HG03135 (cell line): ENCODE data around the gene NFKBIE.
A peak's percentile ranks its signal among the peaks of the same experiment; 100 is the strongest.
"Not testable (repeated sequence)": the region's sequence is repeated elsewhere in the genome, so short reads cannot be mapped to it uniquely, and the experiment has no call there.

ENCODE experiments used
- ATAC-seq: cut with Tn5 transposase; IDR thresholded peaks from one replicate; pipeline ENCODE4 v1.9.1; 2021; ENCODE audit warnings: mild to moderate bottlenecking, moderate library complexity; ENCODE audit not compliant: unreplicated experiment

Gene NFKBIE, protein sequence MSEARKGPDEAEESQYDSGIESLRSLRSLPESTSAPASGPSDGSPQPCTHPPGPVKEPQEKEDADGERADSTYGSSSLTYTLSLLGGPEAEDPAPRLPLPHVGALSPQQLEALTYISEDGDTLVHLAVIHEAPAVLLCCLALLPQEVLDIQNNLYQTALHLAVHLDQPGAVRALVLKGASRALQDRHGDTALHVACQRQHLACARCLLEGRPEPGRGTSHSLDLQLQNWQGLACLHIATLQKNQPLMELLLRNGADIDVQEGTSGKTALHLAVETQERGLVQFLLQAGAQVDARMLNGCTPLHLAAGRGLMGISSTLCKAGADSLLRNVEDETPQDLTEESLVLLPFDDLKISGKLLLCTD

DNA sequence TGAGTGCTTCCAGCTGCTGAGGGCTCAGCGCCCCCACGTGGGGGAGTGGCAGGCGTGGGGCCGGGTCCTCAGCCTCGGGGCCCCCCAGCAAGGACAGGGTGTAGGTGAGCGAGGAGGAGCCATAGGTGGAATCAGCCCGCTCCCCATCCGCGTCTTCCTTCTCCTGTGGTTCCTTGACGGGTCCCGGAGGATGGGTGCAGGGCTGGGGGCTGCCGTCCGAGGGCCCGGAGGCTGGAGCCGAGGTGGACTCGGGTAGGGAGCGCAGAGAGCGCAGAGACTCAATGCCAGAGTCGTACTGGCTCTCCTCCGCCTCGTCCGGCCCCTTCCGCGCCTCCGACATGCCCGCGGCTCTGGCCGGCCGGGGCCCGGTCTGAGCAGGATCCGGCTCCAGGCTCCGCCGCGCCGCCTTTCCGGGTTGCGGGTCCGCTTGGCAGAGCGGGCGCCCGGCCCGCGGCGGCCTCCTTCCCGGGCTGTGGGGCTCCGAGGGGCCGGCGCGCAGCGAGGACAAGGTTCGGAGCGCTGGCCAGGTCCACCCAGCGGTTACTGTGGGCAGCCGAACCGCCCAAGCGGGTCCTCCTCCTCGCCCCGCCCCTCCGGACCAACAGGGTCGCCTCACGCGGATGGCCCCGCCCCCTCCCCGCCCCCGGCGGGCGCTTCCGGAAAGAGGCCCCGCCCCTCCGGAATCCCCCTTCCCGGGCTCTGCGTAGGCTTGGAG lies at the start of gene NFKBIE:
Gene NFKBIE (minus strand): TSS at position 545 of the 715 bp plus-strand sequence. CDS start 205 bp downstream, at position 340.
- peak; percentile 36 for ATAC-seq

DNA sequence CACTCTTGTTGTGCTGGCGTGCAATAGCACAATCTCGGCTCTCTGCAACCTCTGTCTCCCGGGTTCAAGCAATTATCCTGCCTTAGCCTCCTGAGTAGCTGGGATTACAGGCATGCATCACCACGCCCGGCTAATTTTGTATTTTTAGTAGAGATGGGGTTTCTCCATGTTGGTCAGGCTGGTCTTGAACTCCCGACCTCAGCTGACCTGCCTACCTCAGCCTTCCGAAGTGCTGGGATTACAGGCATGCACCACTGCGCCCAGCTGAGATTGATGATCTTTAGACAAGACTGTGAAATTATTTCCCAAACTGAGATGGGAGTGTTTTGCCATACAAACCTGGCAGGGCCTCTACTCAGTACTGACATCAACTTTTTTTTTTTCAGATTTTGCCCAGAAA lies 49.3 kb upstream of the NFKBIE start:
- not testable (repeated sequence) for ATAC-seq

DNA sequence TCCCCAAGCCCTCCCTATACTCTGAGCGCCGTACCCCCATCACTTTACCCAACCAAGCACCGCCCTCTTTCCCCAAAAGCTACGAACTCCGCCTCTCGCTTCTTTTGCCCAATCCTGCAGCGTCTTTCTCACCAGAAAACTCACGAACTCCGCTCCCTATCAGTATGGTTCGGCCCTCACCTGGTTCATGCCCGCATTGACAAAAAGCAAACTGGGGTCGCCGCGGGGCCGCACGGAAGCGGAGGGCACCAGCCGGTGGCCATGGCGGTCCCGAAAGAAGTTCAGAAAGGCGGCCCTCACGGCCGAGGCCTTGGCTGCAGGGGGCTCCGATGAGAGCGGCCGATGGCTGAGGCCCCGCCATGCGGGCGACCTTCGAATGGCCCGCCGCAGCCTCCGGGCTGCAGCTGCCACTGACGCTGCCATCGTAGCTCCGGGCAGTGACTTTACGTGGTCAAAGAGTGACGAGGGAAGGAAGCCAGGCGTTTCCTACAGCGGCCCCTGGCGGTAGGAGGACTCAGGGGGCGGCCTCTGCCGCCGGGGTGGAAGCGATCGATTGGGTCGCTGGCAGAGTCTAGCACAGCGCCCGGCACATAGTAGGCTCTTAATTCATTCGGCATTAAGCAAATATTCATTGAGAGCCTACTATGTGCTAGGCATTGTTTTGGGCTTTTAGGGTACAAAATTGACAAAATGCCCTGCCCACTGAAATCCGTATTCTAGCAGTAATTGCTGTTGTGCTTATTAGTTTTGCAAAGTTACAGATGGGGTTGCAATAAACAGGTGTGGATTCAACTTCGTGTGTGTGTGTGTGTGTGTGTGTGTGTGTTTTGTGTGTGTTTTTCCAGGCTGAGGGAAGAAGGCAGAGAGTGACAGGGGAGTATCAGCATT lies 47.8 kb upstream of the NFKBIE start, which contains the start of gene AARS2:
Gene AARS2 (minus strand): TSS at position 447 of the 888 bp plus-strand sequence. CDS start 24 bp downstream, at position 423.
- ATAC-seq: peak; percentile 87

GRCh38 chr6:44311767-44312166 lies 46.4 kb upstream of the NFKBIE start:
- no peak for ATAC-seq

GRCh38 chr6:44311304-44311703 lies 46.0 kb upstream of the NFKBIE start:
- no peak for ATAC-seq

- no peak for ATAC-seq
Measured at GRCh38 chr6:44310241-44310640, 44.9 kb upstream of the NFKBIE start.

- ATAC-seq: no peak
Measured at GRCh38 chr6:44309631-44310030, 44.3 kb upstream of the NFKBIE start.

GRCh38 chr6:44309092-44309491 lies 43.7 kb upstream of the NFKBIE start:
- ATAC-seq: no peak

GRCh38 chr6:44307217-44307616 lies 41.9 kb upstream of the NFKBIE start:
- no peak for ATAC-seq

DNA sequence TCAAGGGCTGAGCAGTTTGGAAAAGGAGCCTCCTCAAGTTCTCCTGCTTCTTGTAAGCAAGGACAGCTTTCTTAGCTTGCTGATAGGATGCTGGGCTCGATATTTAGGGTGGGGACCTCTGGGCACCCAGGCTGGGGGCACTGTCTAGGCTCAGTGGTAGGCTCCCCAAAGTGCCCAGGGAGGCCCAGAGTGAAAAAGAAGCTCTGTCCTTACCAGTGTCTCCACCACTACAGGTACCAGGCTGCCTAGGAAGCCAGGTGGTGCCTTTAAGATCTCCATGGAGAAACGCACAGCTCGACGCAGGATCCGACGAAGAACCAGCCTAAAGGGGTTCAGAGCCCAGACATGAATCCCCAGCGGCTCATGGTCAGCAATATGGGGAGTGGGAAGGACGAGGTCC lies 41.4 kb upstream of the NFKBIE start:
- ATAC-seq: no peak

- no peak for ATAC-seq
Measured at GRCh38 chr6:44305200-44305725, 39.9 kb upstream of the NFKBIE start.

- ATAC-seq: no peak
Measured at GRCh38 chr6:44304282-44305199, 39.2 kb upstream of the NFKBIE start.

- no peak for ATAC-seq
Measured at GRCh38 chr6:44303842-44304241, 38.5 kb upstream of the NFKBIE start.

GRCh38 chr6:44302856-44303255 lies 37.5 kb upstream of the NFKBIE start:
- ATAC-seq: no peak

DNA sequence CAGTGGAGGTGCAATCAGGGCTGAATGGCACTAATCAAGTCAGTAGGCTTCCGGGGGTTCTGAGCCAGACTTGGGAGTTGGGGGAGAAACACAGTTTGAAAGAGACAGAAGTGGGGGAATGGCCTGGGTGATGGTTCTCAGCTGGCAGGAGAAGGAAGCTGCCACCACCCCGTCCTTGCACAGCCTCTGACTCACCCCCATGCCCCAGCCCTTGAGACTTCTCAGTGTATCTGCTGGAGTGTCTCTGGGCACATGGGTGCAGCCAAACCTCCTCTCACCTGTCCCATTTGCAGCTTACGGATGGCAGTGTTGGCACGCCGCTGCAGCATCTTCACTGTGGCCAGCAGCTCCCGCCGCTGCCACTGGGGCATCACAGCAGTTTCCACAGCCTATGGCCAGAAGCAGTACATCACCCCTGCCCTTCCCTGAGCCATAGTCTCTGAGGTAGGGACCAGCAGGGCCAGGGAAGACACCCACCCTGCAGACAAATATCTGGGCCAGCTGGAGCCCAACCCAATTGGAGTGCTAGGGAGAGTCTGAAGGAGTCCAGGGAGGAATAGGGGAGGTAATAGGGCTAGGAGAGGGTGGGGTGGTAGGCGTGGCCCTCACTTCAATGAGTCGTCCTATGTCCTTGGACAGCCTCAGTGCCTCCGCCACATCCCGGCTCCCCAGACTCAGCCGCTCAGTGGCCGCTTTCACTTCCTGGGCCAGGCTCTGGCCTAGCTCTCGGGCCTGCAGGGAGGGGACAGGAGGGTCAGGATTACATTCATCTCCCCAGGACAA lies 36.6 kb upstream of the NFKBIE start:
- ATAC-seq: no peak

DNA sequence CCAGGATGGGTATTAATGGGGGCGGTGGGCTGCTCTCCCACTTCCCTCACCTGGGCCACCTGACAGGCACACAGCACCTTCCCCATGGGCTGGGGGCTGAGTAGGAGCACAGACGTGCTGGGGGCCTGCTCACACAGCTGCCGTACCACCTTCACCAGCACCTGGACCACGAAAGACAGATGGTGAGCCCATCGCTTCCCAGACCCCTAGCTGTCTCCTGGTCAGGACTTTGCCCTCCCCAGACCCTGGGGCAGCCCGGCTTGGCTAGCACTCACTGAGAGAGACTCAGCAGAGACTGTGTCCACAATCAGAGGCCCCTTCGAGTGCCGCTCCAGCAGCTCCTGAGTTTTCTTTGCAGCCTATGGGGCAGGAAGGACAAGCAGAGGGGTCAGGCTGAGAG lies 35.8 kb upstream of the NFKBIE start:
- no peak for ATAC-seq

DNA sequence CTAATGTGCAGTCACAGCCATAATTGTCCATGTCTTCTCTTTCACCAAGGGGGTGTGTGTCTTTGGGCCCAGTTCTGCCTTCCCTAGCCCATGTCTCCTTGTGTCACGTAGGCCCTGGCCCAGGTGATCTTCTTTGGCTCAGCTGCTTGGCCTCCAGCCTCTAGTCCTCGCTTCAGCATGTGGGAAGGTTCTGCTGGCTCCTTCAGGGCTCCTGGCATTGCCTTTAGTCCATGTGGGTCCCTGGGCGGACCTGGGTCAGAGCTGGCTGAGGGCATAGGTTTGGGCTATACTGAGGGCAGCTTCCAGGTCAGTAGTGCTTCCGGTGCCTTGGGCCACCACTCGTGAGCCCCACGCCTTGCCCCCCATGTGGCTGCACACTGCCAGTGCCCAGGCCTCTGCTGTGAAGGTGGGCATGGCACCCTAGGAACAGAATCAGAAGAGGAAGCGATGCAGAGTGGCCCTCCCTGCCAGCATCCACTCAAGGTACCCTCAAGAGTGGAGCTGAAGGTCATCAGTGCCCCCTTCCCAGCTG lies 35.0 kb upstream of the NFKBIE start:
- no peak for ATAC-seq

DNA sequence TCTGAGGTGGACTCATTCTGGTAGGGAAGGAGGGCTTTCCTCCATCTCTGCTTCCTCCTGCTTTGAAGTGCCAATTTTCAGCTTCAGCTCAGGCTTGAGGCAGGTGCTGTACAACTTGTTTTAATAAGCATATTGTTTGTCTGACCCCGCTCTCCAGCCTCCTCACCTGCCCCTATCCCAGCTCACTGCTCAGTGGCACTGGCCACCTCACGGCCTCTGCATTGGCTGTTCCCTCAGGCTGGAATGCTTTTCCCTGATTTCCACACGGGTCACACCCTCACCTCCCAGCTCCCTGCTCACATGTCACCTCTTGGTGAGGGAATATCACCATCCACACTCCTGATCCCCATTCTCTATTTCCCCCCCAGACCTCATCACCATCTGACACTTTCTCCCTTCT lies 33.5 kb upstream of the NFKBIE start:
- no peak for ATAC-seq
